ENCODE data around the gene NUDT17.

Gene NUDT17

GRCh38 chr1:145878724-145879123 is 33.3 kb downstream of the NUDT17 start:
- no peak for TF ChIP-seq CTCF (IDR thresholded peaks at IDR 0.05; ENCODE audit: extremely low read depth, insufficient read depth, missing control alignments)
- in situ Hi-C loops (cut with MboI; ENCODE audit: low pct_unique_long_range_greater_than_20kb, low sequenced_read_pairs, unreplicated experiment), result loop anchor here (25.0 kb wide), 1 partner anchor 134 kb away; the partner anchor contains the start of gene HJV
- no peak for DNase-seq (ENCODE audit: low spot score)

- no peak for TF ChIP-seq CTCF (IDR thresholded peaks at IDR 0.05; ENCODE audit: extremely low read depth, insufficient read depth, missing control alignments)
- in situ Hi-C loops (cut with MboI; ENCODE audit: low pct_unique_long_range_greater_than_20kb, low sequenced_read_pairs, unreplicated experiment), result loop anchor here (25.0 kb wide), 1 partner anchor 133 kb away; the partner anchor contains the start of gene HJV
- no peak for DNase-seq (ENCODE audit: low spot score)
Measured at GRCh38 chr1:145879775-145880174, 34.3 kb downstream of the NUDT17 start.

- TF ChIP-seq CTCF (IDR thresholded peaks at IDR 0.05; ENCODE audit: extremely low read depth, insufficient read depth, missing control alignments), result no peak
- no peak for DNase-seq (ENCODE audit: low spot score)
- in situ Hi-C loops (cut with MboI; ENCODE audit: low pct_unique_long_range_greater_than_20kb, low sequenced_read_pairs, unreplicated experiment), result loop anchor here (25.0 kb wide), 1 partner anchor 128 kb away; the partner anchor contains the start of gene HJV
Measured at GRCh38 chr1:145884675-145885074, 39.2 kb downstream of the NUDT17 start.

GRCh38 chr1:145885738-145886287 is 40.4 kb downstream of the NUDT17 start, which contains the start of gene ANKRD35:
ANKRD35 (minus strand) TSS chr1:145885866; CDS start chr1:145885758, 108 bp downstream.
- in situ Hi-C loops (cut with MboI; ENCODE audit: low pct_unique_long_range_greater_than_20kb, low sequenced_read_pairs, unreplicated experiment), result loop anchor here (25.0 kb wide), 1 partner anchor 126 kb away; the partner anchor contains the start of gene HJV
- TF ChIP-seq CTCF (IDR thresholded peaks at IDR 0.05; ENCODE audit: extremely low read depth, insufficient read depth, missing control alignments), result no peak
- peak; percentile 96 for DNase-seq (ENCODE audit: low spot score)

- no peak for TF ChIP-seq CTCF (IDR thresholded peaks at IDR 0.05; ENCODE audit: extremely low read depth, insufficient read depth, missing control alignments)
- in situ Hi-C loops (cut with MboI; ENCODE audit: low pct_unique_long_range_greater_than_20kb, low sequenced_read_pairs, unreplicated experiment), result loop anchor here (25.0 kb wide), 1 partner anchor 126 kb away; the partner anchor contains the start of gene HJV
- DNase-seq (ENCODE audit: low spot score), result no peak
Measured at GRCh38 chr1:145886390-145886789, 41.0 kb downstream of the NUDT17 start.

- no peak for DNase-seq (ENCODE audit: low spot score)
- TF ChIP-seq CTCF (IDR thresholded peaks at IDR 0.05; ENCODE audit: extremely low read depth, insufficient read depth, missing control alignments), result no peak
- in situ Hi-C loops (cut with MboI; ENCODE audit: low pct_unique_long_range_greater_than_20kb, low sequenced_read_pairs, unreplicated experiment), result loop anchor here (25.0 kb wide), 1 partner anchor 125 kb away; the partner anchor contains the start of gene HJV
Measured at GRCh38 chr1:145886816-145887215, 41.4 kb downstream of the NUDT17 start.
